Type B pancreatic cell (in vitro differentiated cells): ENCODE measurements around the gene FERMT1. TPM values are rescaled to one million over a fixed set of nuclear protein-coding genes. Genes with fewer than 3 reads are reported as not detected.

ENCODE experiments used
- DNase-seq: peaks from one replicate; pipeline ENCODE4 v3.0.0; 2021; ENCODE audit warnings: mixed read lengths; ENCODE audit not compliant: unreplicated experiment; ENCODE audit errors: extremely low spot score
- H3K27ac Mint-ChIP-seq: 2 replicates; pipeline ENCODE4 v1.8.0; 2021; ENCODE audit warnings: mild to moderate bottlenecking, mixed read lengths
- H3K27me3 Mint-ChIP-seq: 2 replicates; pipeline ENCODE4 v1.8.0; 2021; ENCODE audit warnings: mixed read lengths
- H3K36me3 Mint-ChIP-seq: 2 replicates; pipeline ENCODE4 v1.8.0; 2021; ENCODE audit warnings: mixed read lengths
- H3K4me1 Mint-ChIP-seq: one replicate; pipeline ENCODE4 v1.8.0; 2021; ENCODE audit warnings: mixed read lengths; ENCODE audit not compliant: unreplicated experiment
- H3K4me3 Mint-ChIP-seq: 2 replicates; pipeline ENCODE4 v1.8.0; 2021; ENCODE audit warnings: mild to moderate bottlenecking, mixed read lengths
- H3K9me3 Mint-ChIP-seq: 2 replicates; pipeline ENCODE4 v1.8.0; 2021; ENCODE audit warnings: mixed read lengths
- CTCF ChIP-seq: fragments of 200-600 bp; sonication (generic); conservative IDR thresholded peaks from 2 replicates; pipeline ENCODE4 v1.5.0; 2021; ENCODE audit warnings: antibody characterized with exemption, mild to moderate bottlenecking
- long read RNA-seq: library from polyadenylated mRNA; unstranded; transcript quantifications from one replicate; pipeline ENCODE4 v2.0.0, GENCODE V29; 2020
- total RNA-seq: library from RNA; stranded (reverse); gene quantifications from 2 replicates; pipeline ENCODE4 v1.2.1, GENCODE V29; 2021; ENCODE audit warnings: low replicate concordance

The FERMT1 gene
- 7.1 and 11.5 TPM in 2 replicates for total RNA-seq
- long read RNA-seq, partial matches to known transcripts = 0 of 1 reads
- long read RNA-seq, other reads (novel, unspliced or antisense) = 1 of 1 reads

DNA sequence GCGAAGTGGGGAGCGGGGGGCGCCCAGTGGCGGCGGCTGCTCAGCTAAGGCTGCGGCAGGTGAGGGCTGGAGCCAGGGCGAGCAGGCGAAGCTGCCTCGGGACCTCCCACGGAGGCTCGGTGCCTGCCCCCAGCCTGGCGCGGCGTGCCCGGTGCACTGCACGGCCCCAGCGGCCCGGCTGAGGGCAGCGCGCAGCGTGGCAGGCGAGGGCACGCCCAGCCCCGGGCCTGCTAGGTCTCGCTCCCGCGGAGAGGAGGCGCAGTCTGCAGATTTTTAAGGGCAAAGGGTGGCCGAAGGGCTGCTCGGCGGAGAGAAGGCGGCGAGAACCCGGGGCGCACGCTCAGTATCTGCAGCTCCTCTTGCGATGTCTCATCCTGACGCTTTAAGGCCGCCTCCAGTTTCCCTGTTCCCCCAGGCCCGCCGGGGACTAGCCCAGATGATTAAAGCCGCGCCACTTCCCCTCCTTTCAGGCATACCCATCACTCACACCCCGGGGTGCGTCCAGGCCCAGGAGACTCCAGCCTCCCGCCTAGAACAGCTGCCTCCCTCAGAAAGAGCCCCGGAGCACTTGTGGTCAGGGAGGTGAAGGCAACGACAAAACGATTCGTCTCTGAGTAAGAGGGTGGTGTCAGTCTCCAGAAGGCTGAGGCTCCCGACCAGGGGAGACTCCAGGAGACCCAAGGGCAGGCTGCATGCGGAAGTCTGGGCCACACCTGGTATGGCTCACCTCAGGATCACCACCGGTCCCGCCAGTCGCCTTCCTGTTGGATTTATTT, at the start of gene FERMT1:
Gene FERMT1 (minus strand): TSS at position 158 of the 776 bp plus-strand sequence. CDS start 3,476 bp downstream, outside the sequence.
- peaks cover 4% of the 10 kb centered on the region for H3K4me1 Mint-ChIP-seq
- DNase-seq = peak; percentile 77
- peak within 1 kb of the TSS; percentile 68 for H3K27ac Mint-ChIP-seq
- peak within 1 kb of the TSS; percentile 88 for H3K4me3 Mint-ChIP-seq
- peak; percentile 36 for TF ChIP-seq CTCF
- peaks cover 5% of the 10 kb centered on the region for H3K36me3 Mint-ChIP-seq
- peaks cover 30% of the 10 kb centered on the region for H3K27me3 Mint-ChIP-seq
- peaks cover 4% of the 10 kb centered on the region for H3K9me3 Mint-ChIP-seq

- DNase-seq = no peak
- Mint-ChIP-seq H3K4me3 (no peak overlapping the region), H3K9me3 (peaks cover 3% of the 10 kb centered on the region), H3K4me1 (no peaks in the 10 kb centered on the region), H3K27me3 (peaks cover 13% of the 10 kb centered on the region), H3K27ac (no peak overlapping the region), H3K36me3 (no peaks in the 10 kb centered on the region)
- TF ChIP-seq CTCF = no peak
These were observed 46.4 kb upstream of the FERMT1 start for GRCh38 chr20:6169251-6169650.

DNA sequence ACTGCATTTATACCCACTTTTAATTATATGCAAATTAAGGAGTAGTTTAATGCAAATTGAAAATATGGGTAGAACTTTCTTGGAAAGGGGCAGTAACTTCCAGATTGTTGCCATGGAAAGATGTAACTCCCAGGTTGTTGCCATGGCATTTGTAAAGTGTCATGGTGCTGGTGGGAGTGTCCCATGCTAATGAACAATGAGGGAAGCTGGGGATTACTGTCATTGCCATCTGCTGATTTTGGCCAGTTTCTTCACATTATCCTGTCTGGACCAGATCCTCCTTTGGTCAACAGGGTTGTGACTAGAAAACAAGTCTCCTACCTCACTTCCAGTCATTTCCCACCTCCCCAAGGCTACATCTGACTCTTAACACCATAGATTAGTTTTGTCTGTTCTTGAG, 45.4 kb upstream of the FERMT1 start:
- no peaks in the 10 kb centered on the region for H3K36me3 Mint-ChIP-seq

GRCh38 chr20:6165346-6165745, 42.5 kb upstream of the FERMT1 start:
- TF ChIP-seq CTCF = no peak
- Mint-ChIP-seq H3K4me1 (no peaks in the 10 kb centered on the region), H3K27ac (no peak overlapping the region), H3K4me3 (no peak overlapping the region), H3K36me3 (no peaks in the 10 kb centered on the region), H3K9me3 (no peaks in the 10 kb centered on the region), H3K27me3 (peaks cover 16% of the 10 kb centered on the region)
- DNase-seq = no peak

More for the DNA sequence above, 45.4 kb upstream of the FERMT1 start:
- TF ChIP-seq CTCF = no peak
- Mint-ChIP-seq H3K9me3 (peaks cover 3% of the 10 kb centered on the region), H3K4me1 (no peaks in the 10 kb centered on the region), H3K27me3 (peaks cover 15% of the 10 kb centered on the region), H3K4me3 (no peak overlapping the region), H3K27ac (no peak overlapping the region)
- DNase-seq = no peak

- Mint-ChIP-seq H3K4me1 (no peaks in the 10 kb centered on the region), H3K27ac (no peak overlapping the region), H3K9me3 (no peaks in the 10 kb centered on the region), H3K4me3 (no peak overlapping the region), H3K36me3 (no peaks in the 10 kb centered on the region), H3K27me3 (peaks cover 18% of the 10 kb centered on the region)
- no peak for DNase-seq
- no peak for TF ChIP-seq CTCF
These were observed 41.9 kb upstream of the FERMT1 start for GRCh38 chr20:6164421-6165341.
